IMR-90 (cell line): ENCODE data around the gene SORBS1. TPM values are rescaled to one million over a fixed set of nuclear protein-coding genes. Genes with fewer than 3 reads are reported as not detected.

Source experiments
- ATAC-seq: fragments of 200-7000 bp; cut with Tn5 transposase; 2 replicates; pipeline ENCODE4 v1.9.1; 2020; ENCODE audit warnings: low read depth, mild to moderate bottlenecking, moderate library complexity
- BruUV-seq: library from RNA; stranded (reverse); fragments of 400-500 nt; replicated peaks from 2 replicates; lab custom pipeline; 2021; lab: Mats Ljungman, UMichigan
- CTCF ChIA-PET: fragments of 300-600 bp; formaldehyde crosslinking; extraction: SDS; loops from one replicate; lab custom pipeline; 2021; ENCODE audit warnings: antibody characterized with exemption; lab: Yijun Ruan, JAX
- POLR2A ChIA-PET: fragments of 300-600 bp; sonication (Branson Sonifier 250); formaldehyde crosslinking; loops from one replicate; lab custom pipeline; 2022; ENCODE audit warnings: antibody characterized with exemption; ENCODE audit not compliant: unreplicated experiment; lab: Charles Lee
- DNase-seq: peaks from one replicate; pipeline ENCODE4 v3.0.0; 2013
- H2AFZ ChIP-seq: replicated peaks from 2 replicates; pipeline ENCODE3; 2013; ENCODE audit warnings: low read length, mild to moderate bottlenecking; ENCODE audit not compliant: poor library complexity
- H2AK5ac ChIP-seq: 2 replicates; pipeline ENCODE4 v1.6.1; 2013; ENCODE audit warnings: low read depth, low read length, inconsistent platforms
- H2AK9ac ChIP-seq: replicated peaks from 2 replicates; pipeline ENCODE3; 2013; ENCODE audit warnings: mild to moderate bottlenecking, low read depth, low read length, moderate library complexity; ENCODE audit not compliant: poor library complexity
- H2BK120ac ChIP-seq: 2 replicates; pipeline ENCODE4 v1.6.1; 2013; ENCODE audit warnings: low read depth, low read length, inconsistent platforms
- H2BK15ac ChIP-seq: 3 replicates; pipeline ENCODE4 v1.6.1; 2013; ENCODE audit warnings: low read depth, low read length, inconsistent platforms
- H2BK20ac ChIP-seq: 2 replicates; pipeline ENCODE4 v1.6.1; 2013; ENCODE audit warnings: low read depth, mild to moderate bottlenecking, inconsistent platforms, low read length, moderate library complexity
- H2BK5ac ChIP-seq: 2 replicates; pipeline ENCODE4 v1.6.1; 2013; ENCODE audit warnings: mild to moderate bottlenecking, low read depth, low read length, inconsistent platforms; ENCODE audit not compliant: poor library complexity, severe bottlenecking
- H3K14ac ChIP-seq: replicated peaks from 2 replicates; pipeline ENCODE4 v1.6.1; 2013; ENCODE audit warnings: low read depth, low read length, inconsistent platforms
- H3K18ac ChIP-seq: 2 replicates; pipeline ENCODE4 v1.6.1; 2013; ENCODE audit warnings: low read depth, low read length, control low read depth
- H3K23ac ChIP-seq: 2 replicates; pipeline ENCODE4 v1.6.1; 2013; ENCODE audit warnings: low read depth, low read length, inconsistent platforms
- H3K27ac ChIP-seq: 2 replicates; pipeline ENCODE4 v1.5.1; 2013; ENCODE audit warnings: mild to moderate bottlenecking, control low read depth, low read length; ENCODE audit not compliant: insufficient read depth
- H3K27me3 ChIP-seq: 2 replicates; pipeline ENCODE4 v1.6.1; 2013; ENCODE audit warnings: low read length; ENCODE audit not compliant: control insufficient read depth, insufficient read depth
- H3K36me3 ChIP-seq: 2 replicates; pipeline ENCODE4 v1.6.1; 2013; ENCODE audit warnings: low read length, mixed read lengths; ENCODE audit not compliant: control insufficient read depth, insufficient read depth
- H3K4ac ChIP-seq: 2 replicates; pipeline ENCODE4 v1.6.1; 2013; ENCODE audit warnings: low read depth, low read length, inconsistent platforms
- H3K4me1 ChIP-seq: 2 replicates; pipeline ENCODE4 v1.6.1; 2013; ENCODE audit warnings: low read length, mixed read lengths; ENCODE audit not compliant: control insufficient read depth, insufficient read depth
- H3K4me2 ChIP-seq: 2 replicates; pipeline ENCODE4 v1.6.1; 2013; ENCODE audit warnings: low read depth, mild to moderate bottlenecking, control low read depth, low read length, moderate library complexity
- H3K4me3 ChIP-seq: 2 replicates; pipeline ENCODE4 v1.5.1; 2013; ENCODE audit warnings: low read depth, mild to moderate bottlenecking, control low read depth, low read length, moderate library complexity; ENCODE audit not compliant: insufficient read depth
- H3K56ac ChIP-seq: 2 replicates; pipeline ENCODE4 v1.6.1; 2013; ENCODE audit warnings: low read length, inconsistent platforms; ENCODE audit not compliant: insufficient read depth; ENCODE audit errors: extremely low read depth
- H3K79me1 ChIP-seq, 2 experiments: 2 replicates each; pipeline ENCODE4 v1.6.1; 2013; ENCODE audit warnings: low read length in 2 of 2, inconsistent platforms in 1 of 2, low read depth in 1 of 2
- H3K9ac ChIP-seq: 2 replicates; pipeline ENCODE4 v1.6.1; 2013; ENCODE audit warnings: low read depth, low read length, control low read depth
- H3K9me1 ChIP-seq: 2 replicates; pipeline ENCODE4 v1.6.1; 2013; ENCODE audit warnings: low read length, inconsistent platforms; ENCODE audit not compliant: insufficient read depth
- H3K9me3 ChIP-seq: 2 replicates; pipeline ENCODE4 v1.6.1; 2013; ENCODE audit warnings: low read length; ENCODE audit not compliant: control insufficient read depth, insufficient read depth
- H4K20me1 ChIP-seq: 2 replicates; pipeline ENCODE4 v1.6.1; 2013; ENCODE audit warnings: low read length, inconsistent platforms; ENCODE audit not compliant: insufficient read depth
- H4K5ac ChIP-seq: 2 replicates; pipeline ENCODE4 v1.6.1; 2013; ENCODE audit warnings: mild to moderate bottlenecking, low read depth, low read length, control low read depth
- H4K8ac ChIP-seq, 2 experiments: 2 replicates each; pipeline ENCODE4 v1.6.1; 2013; ENCODE audit warnings: low read depth in 2 of 2, low read length in 2 of 2, control low read depth in 1 of 2, inconsistent platforms in 1 of 2
- H4K91ac ChIP-seq: 2 replicates; pipeline ENCODE4 v1.6.1; 2013; ENCODE audit warnings: low read depth, low read length, inconsistent platforms; ENCODE audit not compliant: insufficient read depth
- BHLHE40 ChIP-seq: fragments of 150-350 bp; IDR thresholded peaks from 2 replicates; pipeline ENCODE4 v1.6.1; 2016; ENCODE audit warnings: mild to moderate bottlenecking, low read depth, low read length
- CEBPB ChIP-seq: IDR thresholded peaks from 2 replicates; pipeline ENCODE4 v1.6.1; 2012; ENCODE audit warnings: low read depth, low read length, improper control_type of control experiment
- CTCF ChIP-seq: conservative IDR thresholded peaks from 2 replicates; pipeline ENCODE4 v1.5.1; 2012; ENCODE audit warnings: mild to moderate bottlenecking, low read depth, low read length, improper control_type of control experiment
- ELK1 ChIP-seq: fragments of 150-350 bp; IDR thresholded peaks from 2 replicates; pipeline ENCODE4 v1.6.1; 2016; ENCODE audit warnings: low read depth, mild to moderate bottlenecking, low read length, moderate library complexity, borderline replicate concordance
- FOS ChIP-seq: fragments of 150-350 bp; IDR thresholded peaks from 2 replicates; pipeline ENCODE4 v1.6.1; 2016; ENCODE audit warnings: low read depth, low read length
- MAZ ChIP-seq: IDR thresholded peaks from 2 replicates; pipeline ENCODE4 v1.6.1; 2012; ENCODE audit warnings: low read depth, mild to moderate bottlenecking, low read length, improper control_type of control experiment, moderate library complexity, borderline replicate concordance
- NFE2L2 ChIP-seq: fragments of 150-350 bp; IDR thresholded peaks from 2 replicates; pipeline ENCODE4 v1.6.1; 2016; ENCODE audit warnings: low read depth, mild to moderate bottlenecking, low read length
- POLR2A ChIP-seq: IDR thresholded peaks from 2 replicates; pipeline ENCODE4 v1.6.1; 2012; ENCODE audit warnings: mild to moderate bottlenecking, low read depth, low read length
- RAD21 ChIP-seq: IDR thresholded peaks from 2 replicates; pipeline ENCODE4 v1.6.1; 2012; ENCODE audit warnings: low read length, improper control_type of control experiment
- RCOR1 ChIP-seq: IDR thresholded peaks from 2 replicates; pipeline ENCODE4 v1.6.1; 2012; ENCODE audit warnings: mild to moderate bottlenecking, low read length, improper control_type of control experiment; ENCODE audit not compliant: insufficient replicate concordance
- RFX5 ChIP-seq: IDR thresholded peaks from 2 replicates; pipeline ENCODE4 v1.8.0; 2012; ENCODE audit warnings: low read depth, mild to moderate bottlenecking, low read length, moderate library complexity
- SMC3 ChIP-seq: fragments of 150-350 bp; IDR thresholded peaks from 2 replicates; pipeline ENCODE4 v1.6.1; 2016; ENCODE audit warnings: low read depth, mild to moderate bottlenecking, antibody characterized with exemption, low read length, moderate library complexity
- USF2 ChIP-seq: fragments of 150-350 bp; IDR thresholded peaks from 2 replicates; pipeline ENCODE4 v1.6.1; 2017; ENCODE audit warnings: mild to moderate bottlenecking, antibody characterized with exemption, low read length, low read depth
- WGBS, 2 experiments: methylation state at CpG; one replicate each; pipeline versions ENCODE4 v1.1.5 to v1.1.7; 2013; ENCODE audit warnings: missing lambda C conversion rate in 2 of 2; ENCODE audit not compliant: insufficient read length in 1 of 2; ENCODE audit errors: extremely low coverage in 2 of 2; 5-methylcytosine and 5-hydroxymethylcytosine counted together
- dilution Hi-C: fragments of 300-500 bp; cut with HindIII; formaldehyde crosslinking; loops from one replicate; pipeline ENCODE4 v1.14.3; 2018; ENCODE audit warnings: low sequenced_read_pairs; ENCODE audit not compliant: unreplicated experiment
- in situ Hi-C: fragments of 300-500 bp; cut with MboI; formaldehyde crosslinking; loops from 3 replicates; pipeline ENCODE4 v1.14.3; 2019; ENCODE audit warnings: low sequenced_read_pairs, inconsistent platforms, mixed read lengths
- intact Hi-C: fragments of 100-400 bp; cut with micrococcal nuclease; formaldehyde crosslinking; loops from 2 replicates; pipeline ENCODE4 v1.10.0; 2022
- polyA plus RNA-seq, 3 experiments: library from polyadenylated mRNA; depleted of rRNA; stranded (reverse); fragments of >200 nt; gene quantifications; 2 replicates each; pipeline ENCODE4 v1.2.3, GENCODE V29; 2012; ENCODE audit warnings: low replicate concordance in 1 of 3
- total RNA-seq: library from RNA; depleted of rRNA; stranded (reverse); fragments of >200 nt; gene quantifications from 2 replicates; pipeline ENCODE4 v1.2.3, GENCODE V29; 2012

SORBS1 gene
- total and polyA plus RNA-seq, 2 of the 4 experiments (the other 2 are of a cell fraction): 0.18 to 0.32 TPM

- no peak for TF ChIP-seq CEBPB
Measured at GRCh38 chr10:95264227-95265051, 296.7 kb downstream of the SORBS1 start (continued).

- H3K14ac ChIP-seq: no peak overlapping the region
- peaks cover 3% of the 10 kb centered on the region; the same call in 1 of the 2 replicates for H4K20me1 ChIP-seq
- H3K27ac ChIP-seq: no peak overlapping the region
- H3K36me3 ChIP-seq: peaks cover 58% of the 10 kb centered on the region
- H4K91ac ChIP-seq: no peak overlapping the region
- no peak overlapping the region for H4K5ac ChIP-seq
- 96% methylated on average over 4 of the region's 7 CpGs; no CpG with 5 or more reads in 1 of the 2 experiments for WGBS, 2 experiments
- no peaks in the 10 kb centered on the region for H3K27me3 ChIP-seq
- ATAC-seq (no peak), DNase-seq (no peak)
- no peak overlapping the region for H3K23ac ChIP-seq
- H3K9ac ChIP-seq: no peak overlapping the region
- no peak overlapping the region for H3K4me2 ChIP-seq
- no peak overlapping the region for H4K8ac ChIP-seq
- no peak overlapping the region for H2AFZ ChIP-seq
- dilution Hi-C loops (no loop called here), intact Hi-C loops (no loop called here), in situ Hi-C loops (no loop called here)
- no peaks in the 10 kb centered on the region for H3K9me3 ChIP-seq
- no peak overlapping the region for H2BK20ac ChIP-seq
- H3K79me1 ChIP-seq: peaks cover 27 to 76% of the 10 kb centered on the region in 2 experiments
- POLR2A ChIA-PET: no interaction called here
- H2BK120ac ChIP-seq: no peak overlapping the region
- no peak overlapping the region for H2BK5ac ChIP-seq
- no peak overlapping the region for H2AK9ac ChIP-seq
- H2BK15ac ChIP-seq: no peak overlapping the region
- no peak overlapping the region for H3K18ac ChIP-seq
- peaks cover 27% of the 10 kb centered on the region for H3K9me1 ChIP-seq
- no peak overlapping the region for H3K4ac ChIP-seq
- peaks cover 27% of the 10 kb centered on the region for H3K4me1 ChIP-seq
- H3K56ac ChIP-seq: no peak overlapping the region
- no peak overlapping the region for H3K4me3 ChIP-seq
- no peak overlapping the region for H2AK5ac ChIP-seq
- CTCF ChIA-PET: no interaction called here
- BruUV-seq: no TSS peak
- no peak for TF ChIP-seq RCOR1
- no peak for TF ChIP-seq POLR2A
- no peak for TF ChIP-seq FOS
- TF ChIP-seq BHLHE40: no peak
- TF ChIP-seq RAD21: no peak
- no peak for TF ChIP-seq ELK1
- no peak for TF ChIP-seq SMC3
- TF ChIP-seq NFE2L2: no peak
- TF ChIP-seq MAZ: no peak
- TF ChIP-seq RFX5: no peak
- no peak for TF ChIP-seq CEBPB
- TF ChIP-seq CTCF: no peak
- no peak for TF ChIP-seq USF2
Measured at GRCh38 chr10:95263864-95264226, 297.3 kb downstream of the SORBS1 start.
